Caco-2 (cell line): ENCODE data around the gene TMEM107. TPM values are rescaled to one million over a fixed set of nuclear protein-coding genes. Genes with fewer than 3 reads are reported as not detected.

Source experiments
- BruUV-seq: library from RNA; stranded (reverse); fragments of 400-500 nt; replicated peaks from 2 replicates; lab custom pipeline; 2021; lab: Mats Ljungman, UMichigan
- CTCF ChIA-PET: fragments of 300-600 bp; sonication (Branson Sonifier 250); formaldehyde crosslinking; loops from one replicate; lab custom pipeline; 2022; ENCODE audit warnings: antibody characterized with exemption; lab: Charles Lee
- POLR2A ChIA-PET: fragments of 300-600 bp; sonication (Branson Sonifier 250); formaldehyde crosslinking; loops from one replicate; lab custom pipeline; 2022; ENCODE audit warnings: antibody characterized with exemption; lab: Charles Lee
- DNase-seq, 2 experiments: peaks; one replicate each; pipeline versions ENCODE4 v3.0.0 to v3.0.0-alpha.2; 2020 to 2022
- H3K27me3 ChIP-seq: replicated peaks from 2 replicates; pipeline ENCODE4 v1.6.0; 2011; ENCODE audit warnings: low read length; ENCODE audit not compliant: control insufficient read depth, insufficient read depth
- H3K36me3 ChIP-seq: 2 replicates; pipeline ENCODE4 v1.5.1; 2011; ENCODE audit warnings: low read length; ENCODE audit not compliant: control insufficient read depth, insufficient read depth
- H3K4me1 ChIP-seq: fragments of 250-450 bp; sonication (Bioruptor Pico); 2 replicates; pipeline ENCODE4 v1.5.1; 2020; ENCODE audit warnings: mild to moderate bottlenecking
- H3K4me3 ChIP-seq: 2 replicates; pipeline ENCODE4 v1.5.1; 2011; ENCODE audit warnings: low read depth, mild to moderate bottlenecking, control low read depth, low read length
- H3K9me3 ChIP-seq: fragments of 250-450 bp; sonication (Bioruptor Pico); 2 replicates; pipeline ENCODE4 v1.5.1; 2020; ENCODE audit warnings: mild to moderate bottlenecking, moderate library complexity
- H3K27ac Mint-ChIP-seq: one replicate; pipeline ENCODE4 v1.8.0; 2022; ENCODE audit warnings: mixed read lengths; ENCODE audit not compliant: unreplicated experiment
- H3K27me3 Mint-ChIP-seq: one replicate; pipeline ENCODE4 v1.8.0; 2022; ENCODE audit warnings: mixed read lengths; ENCODE audit not compliant: insufficient read depth, unreplicated experiment
- H3K36me3 Mint-ChIP-seq: one replicate; pipeline ENCODE4 v1.8.0; 2022; ENCODE audit warnings: mild to moderate bottlenecking, mixed read lengths; ENCODE audit not compliant: insufficient read depth, unreplicated experiment
- H3K4me1 Mint-ChIP-seq: one replicate; pipeline ENCODE4 v1.8.0; 2022; ENCODE audit warnings: low read depth, mixed read lengths; ENCODE audit not compliant: unreplicated experiment
- H3K4me3 Mint-ChIP-seq: one replicate; pipeline ENCODE4 v1.8.0; 2022; ENCODE audit warnings: mild to moderate bottlenecking, moderate library complexity, mixed read lengths; ENCODE audit not compliant: unreplicated experiment
- H3K9me3 Mint-ChIP-seq: one replicate; pipeline ENCODE4 v1.8.0; 2022; ENCODE audit warnings: mixed read lengths; ENCODE audit not compliant: unreplicated experiment
- CTCF ChIP-seq, 2 experiments: fragments of 200-600 bp in 1 of 2; IDR thresholded peaks; 1 replicate in 1 of 2; 2 replicates in 1 of 2; pipeline versions ENCODE4 v1.5.1 to v1.8.0; 2011 to 2022; ENCODE audit warnings: antibody characterized with exemption in 1 of 2, control low read depth in 1 of 2, inconsistent platforms in 1 of 2, low read depth in 1 of 2, low read length in 1 of 2, mild to moderate bottlenecking in 1 of 2, moderate library complexity in 1 of 2; ENCODE audit not compliant: insufficient read depth in 1 of 2, severe bottlenecking in 1 of 2, unreplicated experiment in 1 of 2
- intact Hi-C: fragments of 100-400 bp; cut with micrococcal nuclease; formaldehyde crosslinking; loops from one replicate; pipeline ENCODE4 v1.10.0; 2022; ENCODE audit not compliant: unreplicated experiment
- total RNA-seq: library from RNA; stranded (reverse); gene quantifications from 2 replicates; pipeline ENCODE4 v1.2.3, GENCODE V29; 2022

Gene TMEM107
- total RNA-seq, 1 experiment from 2014 or later, result 5.4 TPM

GRCh38 chr17:8147805-8148404 lies 28.3 kb downstream of the TMEM107 start:
- Histone ChIP-seq H3K4me1 (peaks cover 4% of the 10 kb centered on the region), H3K4me3 (no peak overlapping the region), H3K36me3 (no peaks in the 10 kb centered on the region), H3K27me3 (no peaks in the 10 kb centered on the region), H3K9me3 (no peaks in the 10 kb centered on the region)
- no peaks in the 10 kb centered on the region for H3K27me3 Mint-ChIP-seq
- H3K9me3 Mint-ChIP-seq, result no peaks in the 10 kb centered on the region
- TF ChIP-seq CTCF (IDR thresholded peaks at IDR 0.05; ENCODE audit: insufficient read depth in 1 of 2, low read depth in 1 of 2, low read length in 1 of 2, severe bottlenecking in 1 of 2, unreplicated experiment in 1 of 2), result no peak
- POLR2A ChIA-PET, result no interaction called here
- H3K4me3 Mint-ChIP-seq, result no peak overlapping the region
- BruUV-seq, result no TSS peak
- no peak overlapping the region for H3K27ac Mint-ChIP-seq
- peaks cover 17% of the 10 kb centered on the region for H3K36me3 Mint-ChIP-seq
- intact Hi-C loops, result no loop called here
- DNase-seq, result no peak
- CTCF ChIA-PET, result no interaction called here
- peaks cover under 1% of the 10 kb centered on the region for H3K4me1 Mint-ChIP-seq

GRCh38 chr17:8147141-8147804 lies 28.9 kb downstream of the TMEM107 start:
- Mint-ChIP-seq H3K27me3 (no peaks in the 10 kb centered on the region), H3K27ac (no peak overlapping the region), H3K4me3 (no peak overlapping the region), H3K9me3 (no peaks in the 10 kb centered on the region), H3K36me3 (peaks cover 17% of the 10 kb centered on the region), H3K4me1 (no peaks in the 10 kb centered on the region)
- POLR2A ChIA-PET, result no interaction called here
- H3K9me3 ChIP-seq, result no peaks in the 10 kb centered on the region
- CTCF ChIA-PET, result no interaction called here
- no peak for DNase-seq
- no peaks in the 10 kb centered on the region for H3K4me1 ChIP-seq
- no peaks in the 10 kb centered on the region for H3K27me3 ChIP-seq
- no TSS peak for BruUV-seq
- intact Hi-C loops, result no loop called here
- TF ChIP-seq CTCF (IDR thresholded peaks at IDR 0.05; ENCODE audit: insufficient read depth in 1 of 2, low read depth in 1 of 2, low read length in 1 of 2, severe bottlenecking in 1 of 2, unreplicated experiment in 1 of 2), result no peak
- H3K4me3 ChIP-seq, result no peak overlapping the region
- H3K36me3 ChIP-seq, result no peaks in the 10 kb centered on the region

- Histone ChIP-seq H3K27me3 (no peaks in the 10 kb centered on the region), H3K9me3 (no peaks in the 10 kb centered on the region), H3K4me1 (no peaks in the 10 kb centered on the region), H3K36me3 (no peaks in the 10 kb centered on the region), H3K4me3 (no peak overlapping the region)
- H3K36me3 Mint-ChIP-seq, result peaks cover 21% of the 10 kb centered on the region
- DNase-seq, result no peak
- no TSS peak for BruUV-seq
- no peaks in the 10 kb centered on the region for H3K9me3 Mint-ChIP-seq
- CTCF ChIA-PET, result no interaction called here
- no peaks in the 10 kb centered on the region for H3K27me3 Mint-ChIP-seq
- H3K4me3 Mint-ChIP-seq, result no peak overlapping the region
- H3K4me1 Mint-ChIP-seq, result no peaks in the 10 kb centered on the region
- no peak overlapping the region for H3K27ac Mint-ChIP-seq
- TF ChIP-seq CTCF (IDR thresholded peaks at IDR 0.05; ENCODE audit: insufficient read depth in 1 of 2, low read depth in 1 of 2, low read length in 1 of 2, severe bottlenecking in 1 of 2, unreplicated experiment in 1 of 2), result no peak
- intact Hi-C loops, result no loop called here
- POLR2A ChIA-PET, result no interaction called here
Observed at GRCh38 chr17:8146381-8147140, 29.6 kb downstream of the TMEM107 start.
